WTC11 (cell line): ENCODE data around the gene CFAP299. TPM values are rescaled to one million over a fixed set of nuclear protein-coding genes. Genes with fewer than 3 reads are reported as not detected.

ENCODE experiments used
- ATAC-seq: fragments of 200-7000 bp; cut with Tn5 transposase; 2 replicates; pipeline ENCODE4 v1.10.0; 2021; ENCODE audit warnings: mild to moderate bottlenecking, moderate library complexity
- CTCF ChIA-PET: fragments of 300-600 bp; sonication (Branson Sonifier 250); formaldehyde crosslinking; loops from one replicate; lab custom pipeline; 2021; ENCODE audit warnings: antibody characterized with exemption; lab: Charles Lee
- POLR2A ChIA-PET: fragments of 350-600 bp; sonication (Branson Sonifier 250); formaldehyde crosslinking; loops from one replicate; lab custom pipeline; 2021; ENCODE audit warnings: antibody characterized with exemption; lab: Charles Lee
- DNase-seq: peaks from one replicate; pipeline ENCODE4 v3.0.0; 2021; ENCODE audit warnings: low spot score
- H3K27ac Mint-ChIP-seq: 2 replicates; pipeline ENCODE4 v1.8.0; 2021; ENCODE audit warnings: mixed read lengths
- H3K27me3 Mint-ChIP-seq: 2 replicates; pipeline ENCODE4 v1.8.0; 2021; ENCODE audit warnings: low read depth, mild to moderate bottlenecking, moderate library complexity, mixed read lengths
- H3K36me3 Mint-ChIP-seq: 2 replicates; pipeline ENCODE4 v1.8.0; 2021; ENCODE audit warnings: mixed read lengths
- H3K4me1 Mint-ChIP-seq: 2 replicates; pipeline ENCODE4 v1.8.0; 2022; ENCODE audit warnings: mixed read lengths
- H3K4me3 Mint-ChIP-seq: 2 replicates; pipeline ENCODE4 v1.8.0; 2021; ENCODE audit warnings: mild to moderate bottlenecking, moderate library complexity, mixed read lengths
- H3K9me3 Mint-ChIP-seq: 2 replicates; pipeline ENCODE4 v1.8.0; 2021; ENCODE audit warnings: mixed read lengths
- AR ChIP-seq: fragments of 250-450 bp; sonication (Bioruptor Pico); IDR thresholded peaks from 2 replicates; pipeline ENCODE4 v1.9.0; 2021; ENCODE audit warnings: mild to moderate bottlenecking
- ETV6 ChIP-seq: sonication (generic); formaldehyde crosslinking; IDR thresholded peaks from 2 replicates; pipeline ENCODE4 v1.8.1; 2022; ENCODE audit warnings: mild to moderate bottlenecking, missing genetic modification reagents
- FOXP1 ChIP-seq: sonication (generic); formaldehyde crosslinking; IDR thresholded peaks from 2 replicates; pipeline ENCODE4 v1.8.0; 2022; ENCODE audit warnings: missing genetic modification reagents, mild to moderate bottlenecking, moderate library complexity, borderline replicate concordance
- MAX ChIP-seq: sonication (generic); formaldehyde crosslinking; IDR thresholded peaks from 2 replicates; pipeline ENCODE4 v1.8.0; 2022; ENCODE audit warnings: mild to moderate bottlenecking, missing genetic modification reagents
- NFATC4 ChIP-seq: fragments of 250-450 bp; sonication (Bioruptor Pico); IDR thresholded peaks from 2 replicates; pipeline ENCODE4 v1.9.0; 2021; ENCODE audit warnings: mild to moderate bottlenecking
- OVOL2 ChIP-seq: fragments of 250-450 bp; sonication (Bioruptor Pico); IDR thresholded peaks from 2 replicates; pipeline ENCODE4 v1.9.0; 2021; ENCODE audit warnings: mild to moderate bottlenecking, borderline replicate concordance
- PRDM15 ChIP-seq: sonication (generic); formaldehyde crosslinking; IDR thresholded peaks from 2 replicates; pipeline ENCODE4 v1.8.0; 2022; ENCODE audit warnings: missing genetic modification reagents
- TEAD4 ChIP-seq: sonication (generic); formaldehyde crosslinking; IDR thresholded peaks from 2 replicates; pipeline ENCODE4 v1.8.0; 2022; ENCODE audit warnings: mild to moderate bottlenecking, missing genetic modification reagents
- ZMAT4 ChIP-seq: fragments of 250-450 bp; sonication (Bioruptor Pico); IDR thresholded peaks from 2 replicates; pipeline ENCODE4 v1.9.0; 2021; ENCODE audit warnings: mild to moderate bottlenecking
- ZNF219 ChIP-seq: sonication (generic); formaldehyde crosslinking; IDR thresholded peaks from 2 replicates; pipeline ENCODE4 v1.8.0; 2023; ENCODE audit warnings: missing genetic modification reagents, mild to moderate bottlenecking, borderline replicate concordance
- ZNF263 ChIP-seq: sonication (generic); formaldehyde crosslinking; IDR thresholded peaks from 2 replicates; pipeline ENCODE4 v1.8.1; 2022; ENCODE audit warnings: low read depth, mild to moderate bottlenecking, moderate library complexity, missing genetic modification reagents
- ZNF317 ChIP-seq: sonication (generic); formaldehyde crosslinking; IDR thresholded peaks from 2 replicates; pipeline ENCODE4 v1.8.1; 2023; ENCODE audit warnings: low read depth, mild to moderate bottlenecking, moderate library complexity, missing genetic modification reagents, borderline replicate concordance
- ZNF396 ChIP-seq: fragments of 250-450 bp; sonication (Bioruptor Pico); IDR thresholded peaks from 2 replicates; pipeline ENCODE4 v1.8.0; 2021; ENCODE audit warnings: mild to moderate bottlenecking, moderate library complexity, borderline replicate concordance
- total RNA-seq: library from RNA; stranded (reverse); gene quantifications from 3 replicates; pipeline ENCODE4 v1.2.3, GENCODE V29; 2021
- TF ChIP-seq, protein P1 (sequence below): sonication (generic); formaldehyde crosslinking; IDR thresholded peaks from 2 replicates; pipeline ENCODE4 v1.8.1; 2022; ENCODE audit warnings: low read depth, mild to moderate bottlenecking, moderate library complexity, missing genetic modification reagents, borderline replicate concordance
- TF ChIP-seq, protein P2 (sequence below): fragments of 250-450 bp; sonication (Bioruptor Pico); conservative IDR thresholded peaks from 2 replicates; pipeline ENCODE4 v1.9.0; 2021; ENCODE audit warnings: mild to moderate bottlenecking
- TF ChIP-seq, protein P3 (sequence below): sonication (generic); formaldehyde crosslinking; IDR thresholded peaks from 2 replicates; pipeline ENCODE4 v1.8.0; 2023; ENCODE audit warnings: missing genetic modification reagents

CFAP299 gene
- total RNA-seq, 1 experiment from 2014 or later: not detected

GRCh38 chr4:80521438-80521837 lies 185.9 kb downstream of the CFAP299 start:
- no peak overlapping the region for H3K27ac Mint-ChIP-seq
- no peaks in the 10 kb centered on the region for H3K27me3 Mint-ChIP-seq
- ChIA-PET POLR2A (no interaction called here), CTCF (no interaction called here)
- no peaks in the 10 kb centered on the region for H3K36me3 Mint-ChIP-seq
- H3K4me1 Mint-ChIP-seq: peaks cover 13% of the 10 kb centered on the region
- no peak for DNase-seq
- H3K9me3 Mint-ChIP-seq: peaks cover 6% of the 10 kb centered on the region
- H3K4me3 Mint-ChIP-seq: no peak overlapping the region
- ATAC-seq: no peak
- no peak for TF ChIP-seq ETV6 (CRISPR knock-in tag)
- no peak for TF ChIP-seq ZNF263 (CRISPR knock-in tag)
- TF ChIP-seq OVOL2 (CRISPR knock-in tag): no peak
- TF ChIP-seq, protein P1, sequence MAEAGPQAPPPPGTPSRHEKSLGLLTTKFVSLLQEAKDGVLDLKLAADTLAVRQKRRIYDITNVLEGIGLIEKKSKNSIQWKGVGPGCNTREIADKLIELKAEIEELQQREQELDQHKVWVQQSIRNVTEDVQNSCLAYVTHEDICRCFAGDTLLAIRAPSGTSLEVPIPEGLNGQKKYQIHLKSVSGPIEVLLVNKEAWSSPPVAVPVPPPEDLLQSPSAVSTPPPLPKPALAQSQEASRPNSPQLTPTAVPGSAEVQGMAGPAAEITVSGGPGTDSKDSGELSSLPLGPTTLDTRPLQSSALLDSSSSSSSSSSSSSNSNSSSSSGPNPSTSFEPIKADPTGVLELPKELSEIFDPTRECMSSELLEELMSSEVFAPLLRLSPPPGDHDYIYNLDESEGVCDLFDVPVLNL (CRISPR knock-in tag): no peak
- no peak for TF ChIP-seq NFATC4 (CRISPR knock-in tag)
- TF ChIP-seq, protein P2, sequence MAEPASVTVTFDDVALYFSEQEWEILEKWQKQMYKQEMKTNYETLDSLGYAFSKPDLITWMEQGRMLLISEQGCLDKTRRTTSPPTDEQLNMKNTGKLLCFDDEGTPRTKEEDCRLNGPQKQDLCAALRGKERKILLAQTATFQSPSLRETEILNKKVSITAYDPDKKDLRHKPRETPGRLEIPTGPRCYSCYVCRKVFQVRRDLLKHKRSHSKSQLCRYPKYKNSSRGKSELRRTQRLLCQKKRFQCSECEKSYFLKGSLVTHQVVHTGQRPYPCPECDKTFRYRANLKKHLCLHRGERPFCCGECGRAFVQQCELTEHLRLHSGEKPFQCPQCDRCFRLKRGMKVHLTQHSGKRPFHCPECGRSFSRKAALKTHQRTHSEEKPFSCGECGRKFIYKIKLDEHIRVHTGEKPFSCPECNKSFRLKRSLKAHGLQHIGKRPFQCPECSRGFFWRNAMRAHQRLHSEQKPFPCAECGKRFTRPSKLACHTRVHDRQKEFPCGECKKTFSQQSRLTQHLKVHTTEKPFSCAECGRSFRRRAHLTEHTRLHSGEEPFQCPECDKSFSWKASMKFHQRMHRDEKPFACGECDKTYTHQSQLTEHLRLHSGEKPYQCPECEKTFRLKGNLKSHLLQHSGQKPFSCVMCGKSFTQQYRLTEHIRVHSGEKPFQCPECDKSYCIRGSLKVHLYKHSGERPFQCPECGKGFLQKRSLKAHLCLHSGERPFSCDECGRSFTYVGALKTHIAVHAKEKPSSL (CRISPR knock-in tag): no peak

GRCh38 chr4:80526697-80527096 lies 191.2 kb downstream of the CFAP299 start:
- Mint-ChIP-seq H3K9me3 (peaks cover 6% of the 10 kb centered on the region), H3K27me3 (no peaks in the 10 kb centered on the region), H3K27ac (no peak overlapping the region), H3K4me1 (peaks cover 16% of the 10 kb centered on the region), H3K4me3 (no peak overlapping the region), H3K36me3 (no peaks in the 10 kb centered on the region)
- ATAC-seq (no peak), DNase-seq (no peak)
- ChIA-PET POLR2A (no interaction called here), CTCF (no interaction called here)
- TF ChIP-seq AR: no peak
- no peak for TF ChIP-seq ZMAT4 (CRISPR knock-in tag)
- no peak for TF ChIP-seq PRDM15 (CRISPR knock-in tag)
- no peak for TF ChIP-seq ZNF317 (CRISPR knock-in tag)
- TF ChIP-seq TEAD4 (CRISPR knock-in tag): no peak
- TF ChIP-seq ZNF396: no peak
- TF ChIP-seq, protein P3, sequence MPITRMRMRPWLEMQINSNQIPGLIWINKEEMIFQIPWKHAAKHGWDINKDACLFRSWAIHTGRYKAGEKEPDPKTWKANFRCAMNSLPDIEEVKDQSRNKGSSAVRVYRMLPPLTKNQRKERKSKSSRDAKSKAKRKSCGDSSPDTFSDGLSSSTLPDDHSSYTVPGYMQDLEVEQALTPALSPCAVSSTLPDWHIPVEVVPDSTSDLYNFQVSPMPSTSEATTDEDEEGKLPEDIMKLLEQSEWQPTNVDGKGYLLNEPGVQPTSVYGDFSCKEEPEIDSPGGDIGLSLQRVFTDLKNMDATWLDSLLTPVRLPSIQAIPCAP (CRISPR knock-in tag): no peak
- no peak for TF ChIP-seq FOXP1 (CRISPR knock-in tag)
- TF ChIP-seq MAX (CRISPR knock-in tag): no peak
- TF ChIP-seq ZNF219 (CRISPR knock-in tag): no peak
